ENCODE measurements around the gene KRT25.
"Not testable (repeated sequence)": the region's sequence is repeated elsewhere in the genome, so short reads cannot be mapped to it uniquely, and the experiment has no call there.

KRT25 gene

DNA sequence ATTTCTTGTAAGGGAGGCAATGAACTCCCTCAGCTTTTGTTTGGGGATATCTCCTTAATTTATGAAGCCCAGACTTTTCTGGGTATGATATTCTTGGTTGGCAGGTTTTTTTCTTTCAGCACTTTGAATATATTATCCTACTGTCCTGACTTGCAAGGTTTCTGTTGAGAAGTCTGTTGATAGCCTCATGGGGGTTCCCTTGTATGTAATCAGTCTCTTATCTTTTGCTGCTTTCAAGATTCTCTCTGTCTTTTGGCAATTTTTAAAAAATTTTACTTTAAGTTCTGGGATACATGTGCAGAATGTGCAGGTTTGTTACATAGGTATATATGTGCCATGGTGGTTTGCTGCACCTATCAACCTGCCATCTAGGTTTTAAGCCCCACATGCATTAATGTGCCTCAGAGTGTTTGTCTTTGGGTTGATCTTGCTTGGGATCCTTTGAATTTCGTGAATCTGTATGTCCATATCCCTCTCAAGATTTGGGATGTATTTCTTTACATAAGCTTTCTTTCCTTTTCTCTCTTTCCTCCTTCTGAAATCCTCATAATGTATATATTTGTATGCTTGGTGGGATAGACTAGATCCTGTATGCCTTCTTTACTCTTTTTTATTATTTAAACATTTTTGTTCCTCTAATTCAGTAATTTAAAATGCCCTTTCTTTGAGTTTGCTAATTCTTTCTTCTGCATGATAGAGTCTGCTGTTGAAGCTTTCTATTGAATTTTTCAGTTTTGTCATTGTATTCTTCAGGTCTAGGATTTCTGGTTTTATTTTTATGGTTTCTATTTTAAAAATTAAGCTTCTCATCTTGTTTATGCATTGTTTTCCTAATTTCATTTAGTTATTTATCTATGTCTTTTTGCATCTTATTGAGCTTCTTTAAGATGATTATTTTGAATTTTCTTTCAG, 5.2 kb upstream of the KRT25 start:
- DNase-seq (ENCODE audit: low read depth in 2 of 2): no peak

DNA sequence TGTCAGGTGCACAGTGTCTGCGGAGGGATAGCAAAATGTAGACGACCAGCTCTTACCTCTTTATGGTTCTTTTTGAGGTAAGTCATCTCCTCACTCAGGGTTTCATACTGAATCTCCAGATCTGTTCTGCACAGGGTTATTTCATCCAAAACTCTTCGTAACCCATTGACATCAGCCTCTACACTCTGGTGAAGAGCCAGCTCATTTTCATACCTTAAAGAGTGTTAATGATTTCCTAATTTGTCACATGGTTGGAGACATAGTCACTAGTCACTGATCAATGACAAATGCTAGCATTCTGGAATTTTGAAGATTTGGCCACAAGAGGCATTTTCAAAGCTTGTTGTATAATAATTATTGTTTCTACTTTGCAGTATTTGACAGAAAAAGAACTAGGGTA, 1.3 kb downstream of the KRT25 start:
- no peak for DNase-seq (ENCODE audit: low read depth in 2 of 2)

DNA sequence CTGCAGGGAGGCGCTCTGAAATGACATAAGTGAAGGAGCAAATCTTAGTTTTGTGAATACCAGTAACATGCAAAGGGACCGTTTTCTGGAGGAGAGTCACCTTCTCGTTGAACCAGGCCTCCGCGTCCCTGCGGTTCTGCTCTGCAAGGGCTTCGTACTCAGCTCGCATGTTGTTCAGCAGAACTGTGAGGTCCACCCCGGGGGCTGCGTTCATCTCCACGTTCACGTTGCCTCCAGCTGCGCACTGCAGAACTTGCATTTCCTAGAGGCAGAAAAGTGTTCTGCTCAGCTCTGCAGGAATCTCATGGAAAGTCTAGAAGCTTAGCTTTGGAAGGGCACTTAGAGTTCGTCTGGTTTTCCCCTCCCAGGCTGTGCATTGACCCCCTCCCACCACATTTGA, 4.1 kb downstream of the KRT25 start:
- no peak for DNase-seq (ENCODE audit: low read depth in 2 of 2)

- DNase-seq (ENCODE audit: low read depth in 2 of 2): no peak
Observed at GRCh38 chr17:40750391-40750790, 4.7 kb downstream of the KRT25 start.

DNA sequence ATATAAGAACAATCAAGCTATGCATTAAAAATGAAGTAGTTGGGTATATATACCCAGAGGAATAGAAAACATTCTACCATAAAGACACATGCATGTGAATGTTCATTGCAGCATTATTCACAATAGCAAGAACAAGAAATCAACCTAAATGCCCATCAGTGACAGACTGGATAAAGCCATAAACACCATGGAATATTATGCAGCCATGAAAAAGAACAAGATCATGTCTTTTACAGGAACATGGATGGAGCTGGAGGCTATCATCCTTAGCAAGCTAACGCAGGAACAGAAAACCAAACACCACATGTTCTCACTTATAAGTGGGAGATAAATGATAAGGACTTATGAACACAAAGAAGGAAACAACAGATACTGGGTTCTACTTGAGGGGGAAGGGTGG, 6.5 kb downstream of the KRT25 start:
- DNase-seq (ENCODE audit: low read depth in 2 of 2): not testable (repeated sequence)

DNA sequence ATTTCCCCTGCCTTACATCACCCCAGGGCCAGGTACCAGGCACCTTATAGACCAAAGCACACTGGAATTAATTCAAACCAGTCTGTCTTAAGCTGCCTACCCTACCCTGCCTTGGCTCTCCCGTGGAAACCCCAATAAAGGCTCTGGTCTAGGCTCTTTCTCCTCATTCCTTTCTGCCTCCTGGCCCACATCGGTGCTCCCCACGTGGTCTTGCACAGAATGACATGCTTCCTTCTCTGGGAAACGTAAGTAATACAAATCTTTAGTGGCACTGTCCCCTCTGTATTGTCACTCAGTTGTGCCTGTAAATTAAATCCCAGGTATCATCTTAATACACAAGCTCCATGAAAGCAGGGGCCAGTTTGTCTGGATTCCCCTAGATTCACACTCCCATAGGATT, 16.6 kb downstream of the KRT25 start:
- no peak for DNase-seq (ENCODE audit: low read depth in 2 of 2)

DNA sequence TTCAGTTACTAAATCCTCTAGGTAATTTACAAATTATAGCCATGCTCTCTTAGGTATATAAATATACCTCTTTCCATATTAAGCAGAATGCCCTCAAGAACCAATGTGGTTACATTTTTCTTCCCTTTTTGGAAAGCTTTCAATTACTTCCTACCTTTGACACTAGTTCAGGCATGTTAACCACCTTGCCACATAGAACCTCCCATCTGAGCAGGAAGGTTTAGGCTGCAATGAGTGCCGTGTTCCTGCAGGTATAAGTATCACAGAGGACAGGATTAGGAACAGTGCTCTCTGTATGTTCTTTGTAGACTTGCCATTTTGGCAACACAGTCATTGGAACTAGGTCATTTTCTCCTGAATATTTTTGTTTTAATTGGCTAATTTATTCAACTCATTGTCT, 20.1 kb downstream of the KRT25 start:
- no peak for DNase-seq (ENCODE audit: low read depth in 2 of 2)

DNA sequence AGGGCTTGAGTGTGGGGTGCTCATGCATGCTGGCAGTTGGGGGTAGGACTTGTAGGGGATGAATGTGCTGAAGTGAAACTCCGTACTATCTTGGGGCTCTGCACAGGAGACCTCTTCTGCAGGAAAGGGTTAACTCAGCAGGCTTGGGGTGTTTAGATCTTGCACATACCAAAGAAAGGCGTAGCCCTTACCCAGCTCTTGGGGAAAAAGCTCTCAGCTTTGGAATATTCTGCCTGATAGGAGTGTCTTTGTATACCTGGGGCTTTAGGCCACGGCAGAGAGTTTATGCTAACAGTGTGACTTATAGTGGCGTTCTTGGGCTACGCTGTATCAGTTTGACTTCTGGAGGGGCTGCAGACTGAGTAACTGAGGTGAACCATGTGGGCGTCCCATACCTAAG, 21.1 kb downstream of the KRT25 start:
- no peak for DNase-seq (ENCODE audit: low read depth in 2 of 2)

GRCh38 chr17:40730970-40731369, 24.2 kb downstream of the KRT25 start:
- DNase-seq (ENCODE audit: low read depth in 2 of 2): no peak

DNA sequence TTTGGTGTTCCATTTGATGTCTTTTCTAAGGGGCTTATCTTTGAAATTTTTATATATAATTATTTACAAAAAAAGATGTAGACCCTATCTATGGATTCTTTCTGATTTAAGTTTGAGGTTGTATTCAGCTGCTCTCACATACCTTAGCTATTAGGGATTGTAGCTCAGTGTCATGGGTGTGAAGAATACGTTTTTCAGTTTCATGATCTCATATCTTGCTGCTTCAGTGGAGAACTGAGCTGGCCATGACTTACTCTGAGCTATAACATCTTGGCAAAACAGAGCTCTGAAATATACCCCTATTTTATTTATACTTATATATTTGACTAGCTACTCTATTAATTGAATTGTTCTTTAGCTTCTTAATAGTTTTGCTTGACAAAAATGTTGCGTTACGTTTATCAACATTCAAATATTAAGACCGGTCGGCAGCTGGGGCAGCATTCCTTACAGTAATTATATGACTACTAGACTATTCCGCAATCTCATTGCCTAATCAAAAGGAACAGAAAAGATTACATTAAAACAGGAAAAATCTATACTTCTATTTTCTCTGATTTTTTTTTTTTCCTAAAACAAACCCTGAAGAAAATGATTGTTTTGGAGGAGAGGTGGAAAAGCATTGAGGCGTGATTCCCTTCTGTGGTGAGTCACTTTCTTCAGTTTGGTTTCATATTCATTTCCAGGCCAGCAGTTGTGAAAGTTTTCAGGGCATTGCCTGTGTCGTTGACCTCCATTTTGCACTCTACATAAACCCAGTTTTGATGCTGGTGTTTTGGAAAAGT, 27.5 kb downstream of the KRT25 start:
- no peak for DNase-seq (ENCODE audit: low read depth in 2 of 2)

DNA sequence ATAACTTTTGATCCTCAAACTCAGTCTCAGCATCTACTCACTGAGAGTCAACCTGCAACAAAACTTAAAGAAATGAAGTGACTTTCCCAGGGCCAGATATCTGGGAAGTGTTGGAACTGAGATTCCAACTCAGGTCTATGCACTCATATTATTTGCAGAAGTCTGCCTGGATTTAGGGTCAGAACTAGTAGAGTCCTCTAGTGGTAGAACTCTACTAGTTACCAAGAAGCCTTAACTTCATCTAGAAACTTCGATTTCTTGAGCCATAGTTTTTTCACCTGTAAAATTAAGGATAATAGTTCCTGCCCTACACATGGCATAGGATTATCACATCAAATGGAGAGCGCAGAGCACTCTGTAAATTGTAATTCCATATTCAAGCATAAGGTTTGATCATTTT, 28.2 kb downstream of the KRT25 start:
- DNase-seq (ENCODE audit: low read depth in 2 of 2): no peak

DNA sequence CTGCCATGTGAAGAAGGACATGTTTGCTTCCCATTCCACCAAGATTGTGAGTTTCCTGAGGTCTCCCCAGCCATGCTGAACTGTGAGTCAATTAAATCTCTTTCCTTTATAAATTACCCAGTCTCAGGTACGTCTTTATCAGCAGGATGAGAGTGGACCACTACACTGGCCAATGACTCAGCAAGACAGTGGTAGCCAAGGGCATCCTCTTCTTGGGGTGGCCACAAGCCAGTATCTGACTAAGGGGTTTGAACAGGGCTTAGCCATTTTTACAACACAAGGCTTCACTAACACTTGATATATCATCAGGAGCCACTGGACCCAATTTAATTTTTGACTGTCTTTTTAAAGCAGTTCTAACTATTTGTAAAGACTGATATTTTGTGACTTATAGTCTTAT, 30.5 kb downstream of the KRT25 start:
- DNase-seq (ENCODE audit: low read depth in 2 of 2): no peak

GRCh38 chr17:40722241-40722640, 32.9 kb downstream of the KRT25 start:
- DNase-seq (ENCODE audit: low read depth in 2 of 2): no peak

DNA sequence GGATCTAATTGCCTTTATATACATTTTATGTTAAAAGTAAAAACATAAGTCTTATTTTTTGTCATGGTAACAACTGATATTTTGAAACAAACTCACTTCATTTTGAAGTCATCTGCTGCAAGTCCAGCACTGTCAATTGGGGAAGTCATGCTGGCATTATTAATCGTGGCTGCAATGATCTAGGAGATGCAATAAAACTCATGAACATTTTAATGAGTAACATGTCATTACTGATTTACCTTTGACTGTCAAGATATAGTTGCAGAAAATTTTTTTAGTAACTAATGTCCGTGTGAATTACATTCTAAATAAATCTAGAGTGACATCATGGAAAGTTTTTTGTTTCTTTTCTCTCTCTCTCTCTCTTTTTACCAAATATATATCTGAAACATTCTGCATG, 34.2 kb downstream of the KRT25 start:
- no peak for DNase-seq (ENCODE audit: low read depth in 2 of 2)

DNA sequence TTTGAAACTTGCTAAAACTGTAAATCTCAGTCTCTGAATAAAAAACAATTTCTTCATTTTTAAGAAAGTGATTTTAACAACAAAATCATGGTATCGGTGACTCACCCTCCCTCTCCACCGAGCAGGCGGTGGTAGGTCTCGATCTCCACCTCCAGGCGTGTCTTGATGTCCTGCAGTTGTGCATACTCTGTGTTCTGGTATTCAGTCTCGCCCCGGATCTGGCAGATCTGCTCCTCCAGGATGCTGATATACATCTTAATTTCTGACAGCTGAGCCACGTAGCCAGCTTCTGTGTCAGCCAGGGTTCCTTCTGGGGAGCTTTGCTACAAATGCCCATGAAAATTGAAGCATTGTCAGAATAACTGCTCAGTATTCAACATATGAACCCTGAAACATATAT, 36.2 kb downstream of the KRT25 start:
- no peak for DNase-seq (ENCODE audit: low read depth in 2 of 2)

GRCh38 chr17:40717776-40718175, 37.4 kb downstream of the KRT25 start:
- DNase-seq (ENCODE audit: low read depth in 2 of 2): no peak

DNA sequence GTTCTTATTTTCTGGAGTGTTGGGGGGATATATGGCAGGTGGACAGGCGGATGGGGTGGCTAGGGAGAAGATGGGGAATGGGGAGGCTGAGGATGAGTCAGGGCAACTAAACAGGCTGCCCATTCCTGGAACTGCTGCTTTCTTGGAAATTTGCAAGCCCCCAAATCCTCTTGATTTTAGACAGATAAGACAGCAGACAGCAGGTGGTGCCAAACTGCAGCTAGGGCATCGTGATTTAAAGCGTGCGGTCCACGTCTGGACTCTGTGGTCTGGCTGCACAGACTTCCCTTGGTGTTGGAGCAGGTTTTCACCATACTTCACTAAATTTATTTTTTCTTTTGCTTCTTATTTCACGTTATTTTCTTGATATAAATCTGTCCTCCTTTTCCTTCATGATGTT, 40.7 kb downstream of the KRT25 start:
- no peak for DNase-seq (ENCODE audit: low read depth in 2 of 2)

DNA sequence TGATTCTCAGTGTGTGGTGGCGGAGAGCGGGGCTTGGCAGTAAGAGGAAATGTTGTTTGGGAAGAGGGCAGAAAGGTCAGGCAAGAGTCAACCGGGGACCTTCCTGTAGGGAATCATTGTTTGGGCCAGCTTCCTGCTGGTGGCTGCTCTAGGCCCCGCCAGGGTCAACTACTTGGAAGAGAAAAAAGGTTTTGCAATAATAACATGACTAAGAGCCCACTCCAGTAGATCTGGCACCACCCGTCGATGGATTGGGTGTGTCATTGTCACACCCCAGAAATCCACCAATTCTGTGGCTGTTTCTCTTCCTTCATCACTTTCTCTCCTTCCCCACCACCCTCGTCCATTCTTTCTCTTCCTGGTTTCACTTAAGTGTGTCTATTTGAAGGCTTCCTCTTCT, 47.4 kb downstream of the KRT25 start:
- no peak for DNase-seq (ENCODE audit: low read depth in 2 of 2)

DNA sequence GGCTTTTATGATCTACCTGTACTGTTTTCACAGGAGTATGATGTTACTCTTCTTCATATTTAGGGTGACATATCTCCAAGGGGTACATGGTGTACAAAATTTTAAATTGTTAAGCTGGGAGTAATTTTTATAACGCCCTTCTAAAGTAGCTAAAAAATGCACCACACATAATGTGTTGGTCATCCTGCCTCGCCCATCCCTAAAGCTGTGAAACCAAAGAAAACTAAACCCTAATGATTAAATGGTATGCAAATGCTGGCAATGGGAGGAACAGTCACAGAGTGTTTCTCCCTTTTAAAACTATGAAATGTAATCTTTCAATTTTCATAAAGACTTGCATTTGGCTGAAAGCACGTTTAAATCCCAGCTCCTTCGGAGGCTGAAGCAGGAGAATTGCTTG, 49.5 kb downstream of the KRT25 start:
- no peak for DNase-seq (ENCODE audit: low read depth in 2 of 2)

GRCh38 chr17:40703652-40704051, 51.5 kb downstream of the KRT25 start, which contains the start of gene KRT24:
Gene KRT24 (minus strand): TSS chr17:40703752. CDS start chr17:40703693, 59 bp downstream.
- no peak for DNase-seq (ENCODE audit: low read depth in 2 of 2)

DNA sequence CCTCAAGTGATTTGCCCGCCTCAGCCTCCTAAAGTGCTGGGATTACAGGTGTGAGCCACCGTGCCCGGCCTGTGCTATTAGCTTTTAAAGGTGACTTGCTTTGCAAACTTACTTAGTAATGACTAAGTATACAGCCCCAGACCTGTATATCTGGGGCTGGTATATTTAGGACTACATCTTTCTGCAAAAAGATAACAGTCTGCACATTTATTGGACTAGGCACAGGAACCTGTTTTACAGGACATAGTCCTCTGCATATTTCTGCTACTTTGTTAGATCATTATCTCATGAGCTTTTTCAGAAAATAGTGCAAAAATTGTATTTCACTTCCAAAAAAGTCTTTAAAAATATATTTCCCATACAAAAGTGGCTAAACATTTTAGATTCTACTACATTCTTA, 52.9 kb downstream of the KRT25 start:
- DNase-seq (ENCODE audit: low read depth in 2 of 2): no peak

DNA sequence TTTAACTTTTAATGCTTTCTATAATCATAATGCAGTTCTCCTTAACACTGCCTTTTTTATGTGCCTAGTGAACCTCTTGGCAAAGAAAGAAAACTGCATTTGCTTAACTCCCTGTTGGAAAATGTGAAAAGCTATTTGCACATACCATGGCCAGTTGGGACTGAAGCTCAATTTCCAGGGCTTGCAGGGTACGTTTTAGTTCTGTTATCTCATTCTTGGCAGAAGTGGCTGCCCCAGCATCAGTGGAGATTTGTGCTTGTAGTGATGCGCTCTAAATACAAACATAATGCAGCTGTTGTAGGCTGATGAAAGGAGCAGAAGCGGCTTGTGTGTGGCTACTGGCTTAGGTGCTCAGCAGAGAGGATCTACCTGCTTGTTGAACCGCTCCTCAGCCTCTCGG, 55.3 kb downstream of the KRT25 start:
- DNase-seq (ENCODE audit: low read depth in 2 of 2): no peak

GRCh38 chr17:40699371-40699770, 55.8 kb downstream of the KRT25 start:
- no peak for DNase-seq (ENCODE audit: low read depth in 2 of 2)
